NCI-H526 (cell line): ENCODE measurements around the gene MINDY4.

ENCODE experiments used
- DNase-seq, 2 experiments: peaks; one replicate each; lab custom pipeline; 2025; lab: John Stamatoyannopoulos, UW

MINDY4 gene

GRCh38 chr7:30743371-30744074 is 27.7 kb upstream of the MINDY4 start:
- peak in 1 of 2 experiments; percentile 39 for DNase-seq

- no peak for DNase-seq
Measured at GRCh38 chr7:30744075-30744417, 27.2 kb upstream of the MINDY4 start.

DNA sequence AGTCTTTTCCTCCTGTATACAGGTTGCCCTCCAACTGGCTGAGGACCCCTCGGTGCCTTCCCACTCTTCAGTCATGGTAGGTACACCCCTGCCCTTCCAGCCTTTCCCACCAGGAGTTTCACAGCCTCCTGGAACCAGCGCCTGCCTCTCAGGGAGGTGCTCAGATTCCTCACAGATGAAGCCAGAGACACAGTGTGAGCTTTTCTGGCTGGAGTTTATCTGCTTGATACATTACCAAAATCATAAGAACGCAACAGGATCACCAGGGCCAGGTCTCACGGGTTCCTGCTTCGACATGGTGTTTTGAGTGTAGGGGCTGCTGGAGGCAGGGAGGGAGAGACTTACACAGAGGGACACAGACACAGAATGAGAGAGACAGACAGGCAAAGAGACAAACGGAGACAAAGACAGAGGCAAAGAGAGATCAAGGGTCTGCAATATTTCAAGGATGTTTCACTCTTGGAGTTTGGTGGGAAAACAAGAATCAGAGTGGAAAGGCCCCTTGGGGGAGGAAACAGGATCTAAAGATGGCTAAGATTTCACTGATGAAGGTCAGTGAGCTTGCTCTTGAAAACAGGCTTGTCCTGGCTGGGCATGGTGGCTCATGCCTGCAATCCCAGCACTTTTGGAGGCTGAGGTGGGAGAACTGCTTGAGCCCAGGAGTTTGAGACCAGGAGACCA is 25.8 kb upstream of the MINDY4 start:
- no peak for DNase-seq

DNA sequence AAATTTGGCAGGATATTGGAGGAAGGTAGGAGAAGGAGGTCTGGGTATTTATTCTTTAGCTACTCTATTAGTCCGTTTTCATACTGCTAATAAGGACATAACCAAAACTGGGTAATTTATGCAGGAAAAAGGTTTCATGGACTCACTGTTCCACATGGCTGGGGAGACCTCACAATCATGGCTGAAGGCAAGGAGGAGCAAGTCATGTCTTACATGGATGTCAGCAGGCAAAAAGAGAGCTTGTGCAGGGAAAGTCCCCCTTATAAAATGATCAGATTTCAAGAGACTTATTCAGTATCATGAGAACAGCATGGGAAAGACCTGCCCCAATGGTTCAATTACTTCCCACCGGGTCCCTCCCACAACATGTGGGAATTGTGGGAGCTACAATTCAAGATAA is 21.2 kb upstream of the MINDY4 start:
- no peak for DNase-seq

DNA sequence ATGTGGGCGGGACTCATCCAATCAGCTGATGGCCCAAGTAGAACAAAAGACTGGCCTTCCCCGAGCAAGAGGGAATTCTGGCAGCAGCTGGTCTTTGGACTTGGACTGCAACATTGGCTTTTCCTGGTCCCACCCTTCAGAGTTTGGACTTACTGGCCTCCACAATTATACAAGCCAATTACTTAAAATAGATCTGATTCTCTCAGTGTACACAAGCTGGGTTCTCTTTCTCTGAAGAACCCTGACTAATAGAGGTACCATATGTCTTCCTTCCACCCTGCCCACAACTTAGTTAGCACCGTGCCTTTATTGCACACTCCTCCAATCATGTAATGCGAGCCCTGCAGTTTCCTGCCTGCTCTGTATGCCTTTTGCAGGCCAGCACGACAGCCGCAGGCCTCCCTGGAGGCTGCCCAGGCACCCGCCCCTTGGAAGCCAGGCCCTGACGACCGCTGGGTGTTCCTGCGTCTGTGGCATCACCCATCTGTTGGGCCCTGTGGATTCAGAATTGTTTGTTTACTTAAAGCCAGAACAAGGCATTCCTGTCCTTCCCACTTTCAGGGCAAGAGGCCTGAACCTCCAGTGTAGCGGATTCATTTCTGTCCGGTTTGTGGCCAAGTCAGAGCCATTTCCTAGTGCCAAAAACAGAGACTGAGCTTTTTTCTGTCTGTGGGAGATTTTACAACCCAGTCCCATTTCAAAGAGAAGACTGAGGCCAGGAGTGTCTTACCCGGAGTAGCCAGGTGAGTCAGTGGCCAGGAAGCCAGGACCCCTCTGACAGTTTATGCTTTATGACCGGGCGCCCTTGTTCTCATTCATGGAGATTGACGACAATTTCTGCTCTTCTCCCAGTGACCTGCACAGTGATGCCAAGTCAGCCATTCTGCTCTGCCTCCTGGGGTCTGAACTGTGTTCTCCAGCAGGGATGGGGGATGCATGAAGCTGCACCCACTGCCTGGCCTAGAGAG is 20.2 kb upstream of the MINDY4 start:
- DNase-seq, result no peak

GRCh38 chr7:30751696-30752273 is 19.4 kb upstream of the MINDY4 start, which contains the start of gene INMT:
Gene INMT, plus strand, starts transcription at chr7:30752135. Its CDS starts 16 bp downstream, at chr7:30752151.
- DNase-seq, result no peak

- no peak for DNase-seq
Measured at GRCh38 chr7:30752484-30752883, 18.7 kb upstream of the MINDY4 start.

DNA sequence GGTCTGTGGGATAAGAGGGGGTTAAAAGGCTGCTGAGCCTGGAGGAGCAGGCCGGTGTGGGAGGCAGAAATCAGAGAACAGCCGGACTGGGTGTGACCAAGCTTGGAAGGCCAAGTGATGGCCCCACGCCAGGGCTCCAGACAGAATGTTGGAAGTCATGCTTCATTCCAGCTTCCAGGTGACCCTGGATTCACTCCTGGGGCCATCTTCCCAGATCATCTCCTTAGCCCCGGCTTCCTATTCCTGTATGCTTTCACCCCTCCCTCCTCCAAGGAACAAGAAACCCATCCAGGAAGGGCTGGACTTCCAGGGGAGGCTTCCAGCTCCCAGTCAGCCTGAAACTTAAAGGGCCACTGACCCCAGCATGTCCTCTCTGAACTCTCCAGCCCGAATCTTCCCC is 18.2 kb upstream of the MINDY4 start:
- no peak for DNase-seq

DNA sequence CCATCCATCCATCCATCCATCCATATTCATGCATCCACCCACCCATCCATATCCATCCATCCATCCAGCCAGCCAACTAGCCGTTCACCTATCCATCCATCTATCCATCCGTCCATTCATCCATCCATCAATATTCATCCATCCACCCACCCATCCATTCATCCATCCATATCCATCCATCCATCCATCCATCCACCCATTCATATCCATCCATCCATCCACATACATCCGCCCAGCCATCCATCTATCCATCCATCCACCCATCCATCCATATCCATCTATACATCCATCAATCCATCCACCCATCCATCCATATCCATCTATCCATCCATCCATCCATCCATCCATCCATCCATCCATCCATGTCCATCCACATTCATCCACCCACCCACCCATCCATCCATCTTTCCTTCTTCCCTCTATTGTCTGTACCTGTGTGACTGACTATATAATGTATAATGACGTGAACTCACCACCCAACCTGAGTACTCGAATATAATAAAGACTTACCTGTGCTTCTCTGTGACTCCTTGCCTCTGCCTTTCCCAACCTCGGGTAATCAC is 16.8 kb upstream of the MINDY4 start:
- DNase-seq, result no peak

DNA sequence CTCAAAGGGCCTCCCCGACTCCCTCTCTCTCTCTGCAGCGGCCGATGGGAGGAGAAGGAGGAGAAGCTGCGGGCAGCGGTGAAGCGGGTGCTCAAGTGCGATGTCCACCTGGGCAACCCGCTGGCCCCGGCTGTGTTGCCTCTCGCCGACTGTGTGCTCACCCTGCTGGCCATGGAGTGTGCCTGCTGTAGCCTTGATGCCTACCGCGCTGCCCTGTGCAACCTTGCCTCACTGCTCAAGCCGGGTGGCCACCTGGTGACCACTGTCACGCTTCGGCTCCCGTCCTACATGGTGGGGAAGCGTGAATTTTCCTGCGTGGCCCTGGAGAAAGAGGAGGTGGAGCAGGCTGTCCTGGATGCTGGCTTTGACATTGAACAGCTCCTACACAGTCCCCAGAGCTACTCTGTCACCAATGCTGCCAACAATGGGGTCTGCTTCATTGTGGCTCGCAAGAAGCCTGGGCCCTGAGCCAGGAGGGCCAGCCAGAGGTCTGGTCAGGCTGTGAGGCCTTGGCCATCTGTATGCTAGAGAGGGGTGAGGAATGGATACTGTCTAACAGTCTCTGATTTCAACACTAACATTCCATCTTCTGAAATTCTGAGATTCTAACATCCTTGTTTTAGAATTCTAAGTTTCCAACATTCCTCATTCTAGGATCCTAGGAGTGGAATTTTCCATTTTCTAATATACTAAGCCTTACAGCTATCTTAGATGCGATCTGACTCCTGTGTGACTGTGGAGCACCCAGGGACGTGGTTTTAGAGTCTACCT is 15.6 kb upstream of the MINDY4 start:
- no peak for DNase-seq

DNA sequence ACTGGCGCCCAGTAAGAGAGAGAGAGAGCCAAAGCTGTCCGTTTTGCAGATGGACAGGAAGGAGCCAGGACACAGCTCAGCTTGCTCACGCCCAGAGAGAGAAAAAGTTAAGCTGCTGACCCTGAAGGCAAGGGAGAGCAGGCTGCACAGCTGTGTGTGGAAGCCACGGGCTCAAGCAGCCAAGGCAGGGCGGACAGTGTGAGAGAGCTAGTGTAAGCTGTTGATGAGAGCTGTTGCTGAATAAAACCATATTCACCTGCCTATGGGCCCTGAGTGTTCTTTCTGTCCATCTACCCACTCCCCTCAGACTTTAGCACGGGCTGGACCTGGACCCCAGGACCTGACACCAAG is 13.9 kb upstream of the MINDY4 start:
- no peak for DNase-seq

- no peak for DNase-seq
Measured at GRCh38 chr7:30760514-30761213, 10.6 kb upstream of the MINDY4 start.

DNA sequence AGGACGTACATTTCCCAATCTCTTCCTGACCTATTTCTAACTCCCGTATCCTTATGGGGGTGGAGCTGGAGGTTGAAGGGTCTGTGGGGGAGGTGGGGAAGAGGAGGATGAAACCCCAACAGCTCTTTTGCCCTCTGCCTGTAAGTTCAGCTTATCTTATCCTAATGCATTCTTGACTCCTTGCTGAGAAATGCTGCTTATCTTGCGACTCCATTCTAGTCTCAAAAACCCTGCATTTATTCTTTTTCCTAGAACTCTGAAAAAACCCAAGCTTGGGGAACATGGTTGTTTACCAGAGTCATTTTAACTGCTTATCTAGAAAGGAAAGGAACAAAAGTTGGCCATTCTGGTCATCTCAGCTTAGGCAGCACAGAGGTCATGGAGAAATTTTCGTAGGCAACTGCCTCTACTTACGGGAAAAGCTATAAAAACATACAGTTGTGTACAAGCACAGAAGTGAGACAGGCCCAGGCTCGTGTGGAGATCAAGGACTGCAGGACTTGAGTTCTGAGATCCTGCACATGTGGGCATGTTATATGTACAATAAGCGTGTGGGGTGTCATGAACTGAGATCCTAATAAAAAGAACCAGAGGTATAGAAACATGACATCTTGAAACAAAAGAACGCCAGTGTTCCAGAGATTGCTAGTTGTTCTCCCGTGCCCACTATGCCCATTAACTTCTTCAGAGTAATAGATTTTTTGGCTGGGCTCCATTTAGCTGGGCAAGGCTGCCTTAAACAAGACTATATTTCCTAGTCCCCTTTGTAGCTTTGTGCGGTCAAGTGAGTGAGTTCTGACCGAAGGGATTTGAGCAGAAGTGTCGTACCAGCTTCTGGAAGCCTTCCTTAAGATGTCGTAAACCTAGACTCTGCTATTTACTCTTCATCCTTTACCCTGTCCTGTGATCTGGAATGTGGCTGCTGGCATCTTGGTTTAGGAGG is 9.7 kb upstream of the MINDY4 start:
- DNase-seq, result no peak

DNA sequence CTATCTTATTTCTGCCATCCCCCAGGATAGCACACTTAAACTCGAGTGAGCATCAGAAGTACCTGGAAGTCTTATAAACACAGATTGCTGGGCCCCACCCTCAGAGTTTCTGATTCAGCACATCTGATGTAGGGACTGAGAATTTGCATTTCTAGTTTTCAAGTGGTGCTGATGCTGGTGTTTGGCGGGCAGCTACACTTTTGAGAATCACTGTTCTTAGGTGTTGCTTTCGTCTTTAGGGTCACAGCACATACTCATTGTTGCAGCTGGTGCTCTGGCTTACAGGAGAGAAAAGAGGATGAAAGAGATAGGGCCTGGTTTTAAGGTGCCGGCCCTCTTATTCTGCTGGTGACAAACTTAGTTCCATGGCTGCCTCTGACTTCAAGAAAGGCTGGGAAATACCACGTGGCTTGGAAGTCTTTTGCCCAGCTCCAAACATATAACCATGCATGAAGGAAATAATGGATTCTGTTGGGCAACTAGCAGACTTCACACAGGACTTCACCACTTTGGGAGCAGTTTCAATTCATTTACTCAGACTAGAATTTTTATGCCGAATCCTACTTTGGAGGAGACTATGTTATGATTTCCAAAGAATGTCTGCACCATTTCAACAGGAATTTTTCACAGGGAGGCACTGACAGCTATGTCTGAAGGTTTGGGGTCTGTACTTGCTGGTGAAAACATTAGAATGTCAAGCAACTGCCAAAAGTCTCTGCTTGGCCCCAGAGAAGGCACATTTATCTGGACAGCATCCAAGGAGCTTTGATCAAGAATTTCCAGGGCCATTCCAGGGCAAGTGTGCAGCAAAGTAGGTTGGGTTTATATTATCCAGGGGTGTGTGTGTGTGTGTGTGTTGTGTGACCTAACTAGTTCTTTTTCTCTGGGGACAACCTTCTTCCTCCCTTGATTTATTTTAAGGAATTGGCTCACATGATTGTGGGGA is 6.9 kb upstream of the MINDY4 start:
- no peak for DNase-seq

- DNase-seq, result no peak
Measured at GRCh38 chr7:30765408-30765807, 5.8 kb upstream of the MINDY4 start.

DNA sequence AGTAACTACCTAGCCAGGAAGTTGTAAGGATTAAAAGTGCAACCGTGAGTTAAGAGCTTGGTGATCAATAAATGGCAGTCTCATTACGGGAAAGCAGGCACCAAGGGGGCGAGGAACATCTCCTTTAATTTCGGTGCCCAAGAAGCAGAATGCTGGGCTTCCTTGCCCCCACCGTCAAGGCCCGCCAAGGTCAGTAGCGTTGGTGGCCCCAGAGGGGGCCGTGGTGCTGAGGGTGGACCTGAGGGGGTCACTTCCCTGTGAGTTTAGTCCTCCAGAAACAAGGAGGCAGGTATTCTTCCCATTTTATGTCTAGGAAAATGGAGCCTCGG is 408 bp upstream of the MINDY4 start:
- no peak for DNase-seq

DNA sequence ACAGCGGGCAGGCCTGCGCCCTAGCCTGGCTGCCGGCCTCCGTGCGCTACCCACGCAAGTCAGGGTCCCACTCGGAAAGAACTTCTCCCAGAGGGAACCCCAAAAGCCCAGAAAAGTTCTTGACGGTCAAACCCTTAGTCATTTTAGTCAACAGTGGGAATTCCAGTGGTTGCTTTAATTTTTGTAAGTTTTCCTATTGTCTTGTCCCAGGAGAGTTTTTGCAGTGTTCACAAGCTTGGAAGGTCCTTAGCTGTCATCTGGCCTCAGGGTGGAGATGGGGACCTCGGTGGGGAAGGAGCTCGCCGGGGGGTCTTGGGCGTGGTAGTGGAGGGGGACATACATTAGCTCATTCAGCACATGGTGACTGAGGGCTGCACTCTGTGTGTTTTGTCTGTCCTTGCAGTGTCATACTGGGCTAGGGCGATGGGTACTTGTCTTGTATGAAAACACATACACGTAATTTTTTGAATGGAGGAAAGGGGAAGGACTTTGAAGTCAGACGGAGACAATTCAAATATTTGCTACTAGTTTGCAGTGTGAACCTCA is 736 bp downstream of the MINDY4 start:
- peak in 1 of 2 experiments; percentile 21 for DNase-seq

GRCh38 chr7:30772984-30773383 is 1.8 kb downstream of the MINDY4 start:
- no peak for DNase-seq
